Measurements from ENCODE around the gene FN3K. TPM values are rescaled to one million over a fixed set of nuclear protein-coding genes. Genes with fewer than 3 reads are reported as not detected.

Gene FN3K
- total and polyA plus RNA-seq, 2 of the 13 experiments (the other 11 are each of a cell fraction or from before 2014, with no cell fraction given) = 3.5 to 12.2 TPM

DNA sequence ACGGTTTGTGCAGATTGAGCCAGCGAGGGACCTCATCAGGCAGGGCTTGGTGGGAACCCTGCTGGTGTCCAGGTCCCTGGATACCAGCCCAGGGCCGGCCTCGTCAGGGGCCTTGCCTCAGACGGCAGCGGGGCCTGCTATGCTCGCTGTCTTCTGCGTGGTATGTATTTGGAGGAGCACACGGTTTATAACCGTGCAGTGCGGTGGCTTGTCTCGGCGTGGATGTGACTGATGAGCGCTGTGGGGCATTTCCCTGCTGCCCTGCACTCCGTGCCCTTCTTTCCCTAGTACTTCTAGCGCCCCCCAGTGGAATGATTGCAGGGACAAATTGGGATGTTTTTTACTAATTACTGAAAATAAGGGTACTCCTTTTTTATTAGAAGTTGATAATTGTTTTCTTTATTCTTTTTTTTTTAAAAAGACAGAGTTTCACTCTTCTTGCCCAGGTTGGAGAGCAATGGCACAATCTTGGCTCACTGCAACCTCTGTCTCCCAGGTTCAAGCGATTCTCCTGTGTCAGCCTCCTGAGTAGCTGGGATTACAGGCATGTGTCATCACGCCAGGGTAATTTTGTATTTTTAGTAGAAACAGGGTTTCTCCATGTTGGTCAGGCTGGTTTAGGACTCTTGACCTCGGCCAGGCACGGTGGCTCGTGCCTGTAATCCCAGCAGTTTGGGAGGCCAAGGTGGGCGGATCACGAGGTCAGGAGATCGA is 31.8 kb downstream of the FN3K start (continued):
- TF ChIP-seq YEATS4 (CRISPR knock-in tag; IDR thresholded peaks at IDR 0.05; ENCODE audit: borderline replicate concordance) (peak; percentile 16; the same call in 1 of the 2 replicates), NFE2L2 (IDR thresholded peaks at IDR 0.05; ENCODE audit: low read length) (no peak), ZNF136 (CRISPR knock-in tag; IDR thresholded peaks at IDR 0.05; ENCODE audit: low read depth) (no peak), FOXA1 (IDR thresholded peaks at IDR 0.05) (no peak), FOXA1 (CRISPR knock-in tag; IDR thresholded peaks at IDR 0.05) (peak; percentile 8; the same call in 1 of the 2 replicates), ZNF460 (CRISPR knock-in tag; IDR thresholded peaks at IDR 0.05; ENCODE audit: borderline replicate concordance) (no peak), FOXM1 (CRISPR knock-in tag; IDR thresholded peaks at IDR 0.05) (peak; percentile 41; the same call in 1 of the 2 replicates), KDM4B (CRISPR knock-in tag; IDR thresholded peaks at IDR 0.05) (no peak), KDM2A (CRISPR knock-in tag; IDR thresholded peaks at IDR 0.05; ENCODE audit: borderline replicate concordance, low read depth) (0 out of 2 replicates have a peak, but pooled peaks have one; percentile 18), NFKB2 (CRISPR knock-in tag; IDR thresholded peaks at IDR 0.05; ENCODE audit: borderline replicate concordance) (peak; percentile 82; the same call in 1 of the 2 replicates), RFXAP (CRISPR knock-in tag; IDR thresholded peaks at IDR 0.05; ENCODE audit: borderline replicate concordance) (0 out of 2 replicates have a peak, but pooled peaks have one; percentile 35), MIXL1 (CRISPR knock-in tag; IDR thresholded peaks at IDR 0.05) (0 out of 2 replicates have a peak, but pooled peaks have one; percentile 55), ETV5 (CRISPR knock-in tag; IDR thresholded peaks at IDR 0.05; ENCODE audit: borderline replicate concordance) (no peak), AGO2 (optimal IDR thresholded peaks at IDR 0.05; ENCODE audit: low read depth, low read length) (peak; percentile 52)
- TF ChIP-seq, protein P1, sequence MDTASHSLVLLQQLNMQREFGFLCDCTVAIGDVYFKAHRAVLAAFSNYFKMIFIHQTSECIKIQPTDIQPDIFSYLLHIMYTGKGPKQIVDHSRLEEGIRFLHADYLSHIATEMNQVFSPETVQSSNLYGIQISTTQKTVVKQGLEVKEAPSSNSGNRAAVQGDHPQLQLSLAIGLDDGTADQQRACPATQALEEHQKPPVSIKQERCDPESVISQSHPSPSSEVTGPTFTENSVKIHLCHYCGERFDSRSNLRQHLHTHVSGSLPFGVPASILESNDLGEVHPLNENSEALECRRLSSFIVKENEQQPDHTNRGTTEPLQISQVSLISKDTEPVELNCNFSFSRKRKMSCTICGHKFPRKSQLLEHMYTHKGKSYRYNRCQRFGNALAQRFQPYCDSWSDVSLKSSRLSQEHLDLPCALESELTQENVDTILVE (CRISPR knock-in tag; IDR thresholded peaks at IDR 0.05) = no peak
- TF ChIP-seq, protein P2, sequence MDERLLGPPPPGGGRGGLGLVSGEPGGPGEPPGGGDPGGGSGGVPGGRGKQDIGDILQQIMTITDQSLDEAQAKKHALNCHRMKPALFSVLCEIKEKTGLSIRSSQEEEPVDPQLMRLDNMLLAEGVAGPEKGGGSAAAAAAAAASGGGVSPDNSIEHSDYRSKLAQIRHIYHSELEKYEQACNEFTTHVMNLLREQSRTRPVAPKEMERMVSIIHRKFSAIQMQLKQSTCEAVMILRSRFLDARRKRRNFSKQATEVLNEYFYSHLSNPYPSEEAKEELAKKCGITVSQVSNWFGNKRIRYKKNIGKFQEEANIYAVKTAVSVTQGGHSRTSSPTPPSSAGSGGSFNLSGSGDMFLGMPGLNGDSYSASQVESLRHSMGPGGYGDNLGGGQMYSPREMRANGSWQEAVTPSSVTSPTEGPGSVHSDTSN (CRISPR knock-in tag; IDR thresholded peaks at IDR 0.05) = no peak
- TF ChIP-seq, protein P3, sequence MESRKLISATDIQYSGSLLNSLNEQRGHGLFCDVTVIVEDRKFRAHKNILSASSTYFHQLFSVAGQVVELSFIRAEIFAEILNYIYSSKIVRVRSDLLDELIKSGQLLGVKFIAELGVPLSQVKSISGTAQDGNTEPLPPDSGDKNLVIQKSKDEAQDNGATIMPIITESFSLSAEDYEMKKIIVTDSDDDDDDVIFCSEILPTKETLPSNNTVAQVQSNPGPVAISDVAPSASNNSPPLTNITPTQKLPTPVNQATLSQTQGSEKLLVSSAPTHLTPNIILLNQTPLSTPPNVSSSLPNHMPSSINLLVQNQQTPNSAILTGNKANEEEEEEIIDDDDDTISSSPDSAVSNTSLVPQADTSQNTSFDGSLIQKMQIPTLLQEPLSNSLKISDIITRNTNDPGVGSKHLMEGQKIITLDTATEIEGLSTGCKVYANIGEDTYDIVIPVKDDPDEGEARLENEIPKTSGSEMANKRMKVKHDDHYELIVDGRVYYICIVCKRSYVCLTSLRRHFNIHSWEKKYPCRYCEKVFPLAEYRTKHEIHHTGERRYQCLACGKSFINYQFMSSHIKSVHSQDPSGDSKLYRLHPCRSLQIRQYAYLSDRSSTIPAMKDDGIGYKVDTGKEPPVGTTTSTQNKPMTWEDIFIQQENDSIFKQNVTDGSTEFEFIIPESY (CRISPR knock-in tag; IDR thresholded peaks at IDR 0.05) = peak; percentile 50; the same call in 1 of the 2 replicates
- TF ChIP-seq, protein P4, sequence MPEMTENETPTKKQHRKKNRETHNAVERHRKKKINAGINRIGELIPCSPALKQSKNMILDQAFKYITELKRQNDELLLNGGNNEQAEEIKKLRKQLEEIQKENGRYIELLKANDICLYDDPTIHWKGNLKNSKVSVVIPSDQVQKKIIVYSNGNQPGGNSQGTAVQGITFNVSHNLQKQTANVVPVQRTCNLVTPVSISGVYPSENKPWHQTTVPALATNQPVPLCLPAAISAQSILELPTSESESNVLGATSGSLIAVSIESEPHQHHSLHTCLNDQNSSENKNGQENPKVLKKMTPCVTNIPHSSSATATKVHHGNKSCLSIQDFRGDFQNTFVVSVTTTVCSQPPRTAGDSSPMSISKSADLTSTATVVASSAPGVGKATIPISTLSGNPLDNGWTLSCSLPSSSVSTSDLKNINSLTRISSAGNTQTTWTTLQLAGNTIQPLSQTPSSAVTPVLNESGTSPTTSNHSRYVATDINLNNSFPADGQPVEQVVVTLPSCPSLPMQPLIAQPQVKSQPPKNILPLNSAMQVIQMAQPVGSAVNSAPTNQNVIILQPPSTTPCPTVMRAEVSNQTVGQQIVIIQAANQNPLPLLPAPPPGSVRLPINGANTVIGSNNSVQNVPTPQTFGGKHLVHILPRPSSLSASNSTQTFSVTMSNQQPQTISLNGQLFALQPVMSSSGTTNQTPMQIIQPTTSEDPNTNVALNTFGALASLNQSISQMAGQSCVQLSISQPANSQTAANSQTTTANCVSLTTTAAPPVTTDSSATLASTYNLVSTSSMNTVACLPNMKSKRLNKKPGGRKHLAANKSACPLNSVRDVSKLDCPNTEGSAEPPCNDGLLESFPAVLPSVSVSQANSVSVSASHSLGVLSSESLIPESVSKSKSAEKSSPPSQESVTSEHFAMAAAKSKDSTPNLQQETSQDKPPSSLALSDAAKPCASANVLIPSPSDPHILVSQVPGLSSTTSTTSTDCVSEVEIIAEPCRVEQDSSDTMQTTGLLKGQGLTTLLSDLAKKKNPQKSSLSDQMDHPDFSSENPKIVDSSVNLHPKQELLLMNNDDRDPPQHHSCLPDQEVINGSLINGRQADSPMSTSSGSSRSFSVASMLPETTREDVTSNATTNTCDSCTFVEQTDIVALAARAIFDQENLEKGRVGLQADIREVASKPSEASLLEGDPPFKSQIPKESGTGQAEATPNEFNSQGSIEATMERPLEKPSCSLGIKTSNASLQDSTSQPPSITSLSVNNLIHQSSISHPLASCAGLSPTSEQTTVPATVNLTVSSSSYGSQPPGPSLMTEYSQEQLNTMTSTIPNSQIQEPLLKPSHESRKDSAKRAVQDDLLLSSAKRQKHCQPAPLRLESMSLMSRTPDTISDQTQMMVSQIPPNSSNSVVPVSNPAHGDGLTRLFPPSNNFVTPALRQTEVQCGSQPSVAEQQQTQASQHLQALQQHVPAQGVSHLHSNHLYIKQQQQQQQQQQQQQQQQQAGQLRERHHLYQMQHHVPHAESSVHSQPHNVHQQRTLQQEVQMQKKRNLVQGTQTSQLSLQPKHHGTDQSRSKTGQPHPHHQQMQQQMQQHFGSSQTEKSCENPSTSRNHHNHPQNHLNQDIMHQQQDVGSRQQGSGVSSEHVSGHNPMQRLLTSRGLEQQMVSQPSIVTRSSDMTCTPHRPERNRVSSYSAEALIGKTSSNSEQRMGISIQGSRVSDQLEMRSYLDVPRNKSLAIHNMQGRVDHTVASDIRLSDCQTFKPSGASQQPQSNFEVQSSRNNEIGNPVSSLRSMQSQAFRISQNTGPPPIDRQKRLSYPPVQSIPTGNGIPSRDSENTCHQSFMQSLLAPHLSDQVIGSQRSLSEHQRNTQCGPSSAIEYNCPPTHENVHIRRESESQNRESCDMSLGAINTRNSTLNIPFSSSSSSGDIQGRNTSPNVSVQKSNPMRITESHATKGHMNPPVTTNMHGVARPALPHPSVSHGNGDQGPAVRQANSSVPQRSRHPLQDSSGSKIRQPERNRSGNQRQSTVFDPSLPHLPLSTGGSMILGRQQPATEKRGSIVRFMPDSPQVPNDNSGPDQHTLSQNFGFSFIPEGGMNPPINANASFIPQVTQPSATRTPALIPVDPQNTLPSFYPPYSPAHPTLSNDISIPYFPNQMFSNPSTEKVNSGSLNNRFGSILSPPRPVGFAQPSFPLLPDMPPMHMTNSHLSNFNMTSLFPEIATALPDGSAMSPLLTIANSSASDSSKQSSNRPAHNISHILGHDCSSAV (CRISPR knock-in tag; IDR thresholded peaks at IDR 0.05; ENCODE audit: borderline replicate concordance) = no peak
